Sigmoid colon (tissue), 7 donors: ENCODE measurements around the gene PAX1. TPM values are rescaled to one million over a fixed set of nuclear protein-coding genes. Genes with fewer than 3 reads are reported as not detected.

ENCODE experiments used
- DNase-seq: peaks from one replicate; pipeline ENCODE4 v3.0.0-alpha.2; 2019
- H3K27ac ChIP-seq, 4 donors: fragments of 200-600 bp; sonication (generic); one replicate each; pipeline ENCODE4 v1.5.1; 2016 to 2019; ENCODE audit warnings: mild to moderate bottlenecking in 1 of 4
- H3K27me3 ChIP-seq, 3 donors: fragments of 200-600 bp; sonication (generic); one replicate each; pipeline ENCODE4 v1.5.1; 2019; ENCODE audit warnings: mild to moderate bottlenecking in 1 of 3
- H3K36me3 ChIP-seq, 4 donors: fragments of 200-600 bp; sonication (generic); one replicate each; pipeline ENCODE4 v1.5.1; 2016 to 2019
- H3K4me1 ChIP-seq, 4 donors: fragments of 200-600 bp; sonication (generic); one replicate each; pipeline ENCODE4 v1.5.1; 2017 to 2019
- H3K4me3 ChIP-seq, 4 donors: fragments of 200-600 bp; sonication (generic); one replicate each; pipeline ENCODE4 v1.5.1; 2017 to 2019; ENCODE audit warnings: mild to moderate bottlenecking in 2 of 4, moderate library complexity in 1 of 4
- H3K9me3 ChIP-seq, 4 donors: fragments of 200-600 bp in 3 of 4; sonication (generic) in 3 of 4; one replicate each; pipeline versions ENCODE4 v1.5.1 to v1.6.1; 2013 to 2019
- EP300 ChIP-seq, 4 donors: sonication (generic); formaldehyde crosslinking; IDR thresholded peaks; one replicate each; pipeline ENCODE4 v1.6.1; 2017; ENCODE audit warnings: antibody characterized with exemption in 4 of 4
- POLR2A ChIP-seq, 2 donors: fragments of 450-650 bp; IDR thresholded peaks; one replicate each; pipeline ENCODE4 v1.6.1; 2016; ENCODE audit warnings: antibody characterized with exemption in 2 of 2, mild to moderate bottlenecking in 2 of 2, moderate library complexity in 2 of 2
- POLR2AphosphoS5 ChIP-seq, 4 donors: sonication (generic); formaldehyde crosslinking; IDR thresholded peaks; one replicate each; pipeline ENCODE4 v1.6.1; 2017; ENCODE audit warnings: antibody characterized with exemption in 4 of 4
- WGBS, 2 donors: extraction: QIAGEN DNeasy Blood & Tissue Kit; methylation state at CpG; one replicate each; pipeline ENCODE4 v1.1.7; 2013; 5-methylcytosine and 5-hydroxymethylcytosine counted together
- intact Hi-C: fragments of 100-400 bp; cut with DNase I; formaldehyde crosslinking; loops from one replicate; pipeline ENCODE4 v1.15.1; 2023
- polyA plus RNA-seq, 3 donors: library from polyadenylated mRNA; stranded (reverse); fragments of 200-250 nt; gene quantifications; one replicate each; pipeline ENCODE4 v1.2.3, GENCODE V29; 2013
- small RNA-seq, 3 donors: library from RNA; depleted of rRNA; stranded (forward); fragments of <200 nt; gene quantifications; one replicate each; pipeline ENCODE3, GENCODE V24; 2016
- total RNA-seq, 4 donors: library from RNA; depleted of rRNA; stranded (reverse); fragments of >200 nt; gene quantifications; one replicate each; pipeline ENCODE4 v1.1.0, GENCODE V29; 2016
- TF ChIP-seq, protein P1 (sequence below), 4 experiments: fragments of 450-650 bp in 3 of 4; fragments of 200-600 bp in 1 of 4; IDR thresholded peaks; one replicate each; pipeline ENCODE4 v1.5.1; 2016 to 2019; ENCODE audit warnings: antibody characterized with exemption in 4 of 4, mild to moderate bottlenecking in 3 of 4, moderate library complexity in 2 of 4
- donor health status: healthy with polysubstance abuse.
- donor health status: Bipolar disorder and iron deficiency.
- donor health status: healthy.

The PAX1 gene
- total and polyA plus RNA-seq, 7 donors, result under 0.01 TPM; not detected in 6

DNA sequence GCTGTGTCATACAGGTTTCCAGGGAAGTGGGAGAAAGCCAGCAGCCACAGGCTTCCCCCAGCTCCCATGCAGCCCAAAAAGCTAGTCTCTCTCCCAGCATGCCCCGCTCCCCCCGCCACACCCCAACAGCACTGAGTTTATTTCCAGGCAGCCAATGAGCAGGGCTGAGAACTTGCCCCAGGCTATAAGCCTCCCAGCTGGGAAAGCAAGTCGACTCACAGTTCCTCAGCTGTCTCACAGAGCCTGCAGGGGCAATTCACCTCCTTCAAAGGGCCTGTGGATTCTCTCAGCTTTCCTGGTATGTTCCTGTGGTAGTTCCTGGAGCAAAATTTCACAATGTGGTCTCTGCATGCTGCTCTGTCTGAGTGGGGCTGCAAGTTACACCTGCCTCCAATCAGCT, 34.2 kb downstream of the PAX1 start:
- Histone ChIP-seq H3K27me3 (peaks cover 0 to 5% (median 0%) of the 10 kb centered on the region in 3 donors), H3K36me3 (no peaks in the 10 kb centered on the region), H3K4me3 (no peak overlapping the region), H3K9me3 (peaks cover 0 to 4% (median 2%) of the 10 kb centered on the region in 4 donors), H3K4me1 (no peaks in the 10 kb centered on the region), H3K27ac (no peak overlapping the region)
- WGBS, 2 donors, result 68 to 69% methylated on average over 3 of the region's 3 CpGs
- no peak for DNase-seq
- intact Hi-C loops, result no loop called here
- no peak for TF ChIP-seq POLR2A (IDR thresholded peaks at IDR 0.05)
- no peak for TF ChIP-seq EP300 (IDR thresholded peaks at IDR 0.05)
- TF ChIP-seq, protein P1, sequence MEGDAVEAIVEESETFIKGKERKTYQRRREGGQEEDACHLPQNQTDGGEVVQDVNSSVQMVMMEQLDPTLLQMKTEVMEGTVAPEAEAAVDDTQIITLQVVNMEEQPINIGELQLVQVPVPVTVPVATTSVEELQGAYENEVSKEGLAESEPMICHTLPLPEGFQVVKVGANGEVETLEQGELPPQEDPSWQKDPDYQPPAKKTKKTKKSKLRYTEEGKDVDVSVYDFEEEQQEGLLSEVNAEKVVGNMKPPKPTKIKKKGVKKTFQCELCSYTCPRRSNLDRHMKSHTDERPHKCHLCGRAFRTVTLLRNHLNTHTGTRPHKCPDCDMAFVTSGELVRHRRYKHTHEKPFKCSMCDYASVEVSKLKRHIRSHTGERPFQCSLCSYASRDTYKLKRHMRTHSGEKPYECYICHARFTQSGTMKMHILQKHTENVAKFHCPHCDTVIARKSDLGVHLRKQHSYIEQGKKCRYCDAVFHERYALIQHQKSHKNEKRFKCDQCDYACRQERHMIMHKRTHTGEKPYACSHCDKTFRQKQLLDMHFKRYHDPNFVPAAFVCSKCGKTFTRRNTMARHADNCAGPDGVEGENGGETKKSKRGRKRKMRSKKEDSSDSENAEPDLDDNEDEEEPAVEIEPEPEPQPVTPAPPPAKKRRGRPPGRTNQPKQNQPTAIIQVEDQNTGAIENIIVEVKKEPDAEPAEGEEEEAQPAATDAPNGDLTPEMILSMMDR (IDR thresholded peaks at IDR 0.05), result no peak
- no peak for TF ChIP-seq POLR2AphosphoS5 (IDR thresholded peaks at IDR 0.05)

DNA sequence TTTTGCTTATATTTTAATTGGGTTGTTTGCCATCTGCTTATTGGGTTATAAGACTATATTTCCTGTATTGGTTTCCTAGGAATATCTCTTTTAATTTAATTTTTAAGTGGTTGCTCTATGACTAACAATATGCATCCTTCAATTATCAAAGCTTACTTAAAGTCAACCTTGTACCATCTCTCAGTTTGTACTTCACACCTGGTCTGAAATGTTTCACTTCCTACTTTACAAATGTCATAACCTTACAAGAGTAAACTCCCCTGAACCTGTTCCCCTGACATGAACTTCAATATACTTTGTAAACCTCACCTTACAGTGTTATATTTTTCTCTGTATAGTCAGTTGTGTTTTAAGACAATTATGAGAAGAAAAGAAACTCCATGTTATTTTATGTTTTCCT, 35.8 kb downstream of the PAX1 start:
- DNase-seq, result no peak
- intact Hi-C loops, result no loop called here
- TF ChIP-seq POLR2A (IDR thresholded peaks at IDR 0.05) (no peak), EP300 (IDR thresholded peaks at IDR 0.05) (no peak), POLR2AphosphoS5 (IDR thresholded peaks at IDR 0.05) (no peak)
- TF ChIP-seq, protein P1 (IDR thresholded peaks at IDR 0.05), result no peak
- H3K27ac ChIP-seq, result no peak overlapping the region
- no peaks in the 10 kb centered on the region for H3K4me1 ChIP-seq
- no peak overlapping the region for H3K4me3 ChIP-seq
- H3K27me3 ChIP-seq, result peaks cover 0 to 5% (median 0%) of the 10 kb centered on the region in 3 donors
- H3K36me3 ChIP-seq, result no peaks in the 10 kb centered on the region
- peaks cover 0 to 4% (median 0%) of the 10 kb centered on the region in 4 donors for H3K9me3 ChIP-seq

DNA sequence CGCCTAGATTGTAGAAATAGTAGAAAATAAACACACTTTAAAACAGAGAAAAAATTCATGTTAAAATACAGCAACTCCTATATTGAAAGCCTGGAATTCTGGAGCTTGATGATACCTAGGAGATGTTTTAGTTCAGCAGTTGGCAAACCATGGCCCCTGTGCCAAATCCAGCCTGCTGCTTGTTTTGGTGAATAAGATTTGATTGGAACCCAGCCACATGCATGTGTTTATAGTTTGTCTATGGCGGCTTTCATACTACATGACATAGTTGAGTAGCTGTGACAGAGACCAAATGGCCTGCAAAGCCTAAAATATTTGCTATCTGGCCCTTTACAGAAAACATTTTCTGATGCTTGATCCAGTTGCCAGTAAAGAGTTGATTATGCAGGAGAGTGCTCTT, 57.2 kb downstream of the PAX1 start:
- Histone ChIP-seq H3K36me3 (no peaks in the 10 kb centered on the region), H3K4me3 (no peak overlapping the region), H3K4me1 (no peaks in the 10 kb centered on the region), H3K27ac (no peak overlapping the region), H3K9me3 (no peaks in the 10 kb centered on the region), H3K27me3 (peaks cover 0 to 10% (median 1%) of the 10 kb centered on the region in 3 donors)
- 88 to 89% methylated on average over 2 of the region's 2 CpGs for WGBS, 2 donors
- TF ChIP-seq, protein P1 (IDR thresholded peaks at IDR 0.05), result no peak
- TF ChIP-seq POLR2AphosphoS5 (IDR thresholded peaks at IDR 0.05) (no peak), EP300 (IDR thresholded peaks at IDR 0.05) (no peak), POLR2A (IDR thresholded peaks at IDR 0.05) (no peak)
- intact Hi-C loops, result no loop called here
- no peak for DNase-seq

DNA sequence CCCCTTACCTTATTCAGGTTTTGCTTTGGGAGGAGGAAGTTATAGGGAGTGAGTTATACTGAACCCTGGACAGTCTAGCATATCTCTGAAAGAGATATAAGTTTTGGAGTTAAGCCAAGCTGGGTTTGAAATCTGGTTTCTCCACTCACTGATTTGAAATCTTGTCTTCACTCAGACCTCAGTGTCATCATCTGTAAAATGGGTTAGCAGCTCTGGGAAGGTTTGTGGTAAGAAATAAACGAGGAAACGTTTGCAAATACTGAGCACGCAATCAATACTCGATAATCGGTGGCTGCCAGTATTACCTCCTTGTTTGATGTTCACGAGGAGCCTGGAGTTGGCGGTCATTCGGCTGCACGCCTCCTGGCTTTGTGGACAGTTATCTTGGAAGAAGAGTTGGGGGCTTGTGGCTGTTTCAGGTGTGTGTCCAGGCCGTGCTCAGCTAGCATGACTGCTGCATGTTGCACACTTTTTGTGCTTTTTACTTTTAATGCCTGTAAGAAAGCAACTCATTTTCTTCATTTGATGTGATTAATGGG, 61.8 kb downstream of the PAX1 start:
- H3K27me3 ChIP-seq, result peaks cover 0 to 20% (median 3%) of the 10 kb centered on the region in 3 donors
- H3K9me3 ChIP-seq, result no peaks in the 10 kb centered on the region
- no peak overlapping the region for H3K27ac ChIP-seq
- WGBS, 2 donors, result 71 to 78% methylated on average over 10 of the region's 10 CpGs
- no peak overlapping the region for H3K4me3 ChIP-seq
- intact Hi-C loops, result no loop called here
- no peak for DNase-seq
- no peaks in the 10 kb centered on the region for H3K36me3 ChIP-seq
- H3K4me1 ChIP-seq, result no peaks in the 10 kb centered on the region
- TF ChIP-seq EP300 (IDR thresholded peaks at IDR 0.05), result no peak
- TF ChIP-seq POLR2AphosphoS5 (IDR thresholded peaks at IDR 0.05), result no peak
- no peak for TF ChIP-seq POLR2A (IDR thresholded peaks at IDR 0.05)

DNA sequence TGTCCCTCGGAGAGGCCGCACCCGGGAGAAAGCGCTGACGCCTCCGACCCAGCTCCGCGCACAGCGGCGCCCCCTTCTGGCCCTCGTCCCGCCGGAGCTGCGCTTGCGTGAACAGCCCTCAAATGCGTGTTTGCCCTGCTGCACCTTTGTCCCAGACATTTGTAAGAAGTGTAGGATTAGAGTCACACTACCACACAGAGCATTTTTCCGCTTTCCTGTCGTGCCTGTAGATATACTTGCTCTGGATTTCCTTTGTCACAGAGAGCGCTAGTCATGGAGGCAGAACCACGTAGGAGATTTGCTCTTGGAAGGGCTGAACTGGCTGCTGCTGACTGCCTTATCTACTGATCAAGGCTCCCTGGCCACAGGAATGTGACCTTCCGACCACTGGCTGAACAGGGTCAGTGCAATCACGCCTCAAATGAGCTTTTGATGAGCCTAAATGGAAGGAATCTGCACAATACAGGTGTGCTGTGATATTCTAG, 62.3 kb downstream of the PAX1 start:
- Histone ChIP-seq H3K4me3 (no peak overlapping the region), H3K27ac (no peak overlapping the region), H3K27me3 (peaks cover 0 to 20% (median 3%) of the 10 kb centered on the region in 3 donors), H3K36me3 (no peaks in the 10 kb centered on the region), H3K4me1 (no peaks in the 10 kb centered on the region), H3K9me3 (no peaks in the 10 kb centered on the region)
- intact Hi-C loops, result no loop called here
- no peak for DNase-seq
- WGBS, 2 donors, result 5 to 11% methylated on average over 22 of the region's 22 CpGs
- TF ChIP-seq EP300 (IDR thresholded peaks at IDR 0.05) (no peak), POLR2AphosphoS5 (IDR thresholded peaks at IDR 0.05) (no peak), POLR2A (IDR thresholded peaks at IDR 0.05) (no peak)
- TF ChIP-seq, protein P1 (IDR thresholded peaks at IDR 0.05), result no peak

Small RNAs within 50 kb of the gene (small RNA-seq; reads per million reads assigned to genes)
- gene RPL41P1, result 0 reads per million in 3 donors

Other genes with a start within 250 kb of the PAX1 start
- not detected for gene NKX2-2, start 191.6 kb upstream of the PAX1 start, total RNA-seq
- under 1 TPM; 0.23 to 0.60 (median 0.46) TPM for gene NKX2-2, start 191.6 kb upstream of the PAX1 start, polyA plus RNA-seq